ENCODE results near the gene BCOR. TPM values are rescaled to one million over a fixed set of nuclear protein-coding genes. Genes with fewer than 3 reads are reported as not detected.

The BCOR gene
- total and polyA plus RNA-seq, 4 experiments from 2014 or later = 1.9 to 48.7 (median 27.0) TPM

GRCh38 chrX:40003428-40004245 is 94.1 kb downstream of the BCOR start:
- H3K9me3 ChIP-seq (ENCODE audit: control insufficient read depth in 1 of 2, low read length in 2 of 2) = no peaks in the 10 kb centered on the region
- no peak for DNase-seq
- no peak overlapping the region for H3K27ac ChIP-seq (ENCODE audit: low read depth, low read length)
- Mint-ChIP-seq H3K4me1 (peaks cover 3 to 20% (median 10%) of the 10 kb centered on the region in 4 donors), H3K27ac (no peak overlapping the region), H3K9me3 (peaks cover 0 to 2% (median 0%) of the 10 kb centered on the region in 8 donors), H3K36me3 (no peaks in the 10 kb centered on the region), H3K27me3 (peaks cover 3 to 10% of the 10 kb centered on the region in 2 donors), H3K4me3 (no peak overlapping the region)
- ChIA-PET POLR2A (ENCODE audit: partially characterized antibody) (no interaction called here), CTCF (ENCODE audit: partially characterized antibody) (no interaction called here)
- H3K4me1 ChIP-seq (ENCODE audit: insufficient read depth, low read length) = no peaks in the 10 kb centered on the region
- H3K4me3 ChIP-seq (ENCODE audit: low read length in 2 of 2) = no peak overlapping the region
- intact Hi-C loops (cut with micrococcal nuclease) = no loop called here
- no peaks in the 10 kb centered on the region for H3K27me3 ChIP-seq (ENCODE audit: insufficient read depth, low read length)
- no peaks in the 10 kb centered on the region for H3K36me3 ChIP-seq (ENCODE audit: insufficient read depth, low read length)

GRCh38 chrX:40003071-40003427 is 94.7 kb downstream of the BCOR start:
- no peaks in the 10 kb centered on the region for H3K36me3 ChIP-seq (ENCODE audit: insufficient read depth, low read length)
- H3K27me3 ChIP-seq (ENCODE audit: insufficient read depth, low read length) = no peaks in the 10 kb centered on the region
- H3K4me3 ChIP-seq (ENCODE audit: low read length in 2 of 2) = no peak overlapping the region
- no peak for DNase-seq
- no peaks in the 10 kb centered on the region for H3K36me3 Mint-ChIP-seq
- H3K27me3 Mint-ChIP-seq = peaks cover 3 to 10% of the 10 kb centered on the region in 2 donors
- intact Hi-C loops (cut with micrococcal nuclease) = no loop called here
- H3K4me3 Mint-ChIP-seq = no peak overlapping the region
- POLR2A ChIA-PET (ENCODE audit: partially characterized antibody) = no interaction called here
- CTCF ChIA-PET (ENCODE audit: partially characterized antibody) = no interaction called here
- H3K9me3 Mint-ChIP-seq = peaks cover 0 to 2% (median 0%) of the 10 kb centered on the region in 8 donors
- H3K27ac Mint-ChIP-seq = no peak overlapping the region
- H3K27ac ChIP-seq (ENCODE audit: low read depth, low read length) = no peak overlapping the region
- peaks cover 3 to 17% (median 10%) of the 10 kb centered on the region in 4 donors for H3K4me1 Mint-ChIP-seq
- H3K4me1 ChIP-seq (ENCODE audit: insufficient read depth, low read length) = no peaks in the 10 kb centered on the region
- no peaks in the 10 kb centered on the region for H3K9me3 ChIP-seq (ENCODE audit: control insufficient read depth in 1 of 2, low read length in 2 of 2)

All from CD4-positive, alpha-beta memory T cell (primary cell).